Measurements from ENCODE around the gene CD8B2. TPM values are rescaled to one million over a fixed set of nuclear protein-coding genes. Genes with fewer than 3 reads are reported as not detected.
"Not testable (repeated sequence)": the region's sequence is repeated elsewhere in the genome, so short reads cannot be mapped to it uniquely, and the experiment has no call there.

The CD8B2 gene
- total RNA-seq, 2 donors from 2014 or later = not detected

GRCh38 chr2:106566050-106566449 lies 78.9 kb downstream of the CD8B2 start:
- Mint-ChIP-seq H3K27me3 (ENCODE audit: insufficient read depth) (peaks cover 4% of the 10 kb centered on the region), H3K27ac (no peak overlapping the region), H3K4me1 (no peaks in the 10 kb centered on the region), H3K36me3 (ENCODE audit: low read depth) (no peaks in the 10 kb centered on the region), H3K4me3 (no peak overlapping the region), H3K9me3 (no peaks in the 10 kb centered on the region)
- Histone ChIP-seq H3K27me3 (ENCODE audit: control insufficient read depth, insufficient read depth, low read length, poor library complexity, severe bottlenecking) (no peaks in the 10 kb centered on the region), H3K4me1 (ENCODE audit: control insufficient read depth, insufficient read depth, low read length) (no peaks in the 10 kb centered on the region), H3K9me3 (ENCODE audit: control insufficient read depth, low read length) (no peaks in the 10 kb centered on the region), H3K4me3 (ENCODE audit: low read length) (no peak overlapping the region), H3K36me3 (ENCODE audit: control insufficient read depth, insufficient read depth, low read length) (no peaks in the 10 kb centered on the region), H3K9ac (ENCODE audit: extremely low read depth, low read length, poor library complexity, severe bottlenecking) (no peak overlapping the region), H3K27ac (ENCODE audit: low read depth, low read length) (no peak overlapping the region)
- TF ChIP-seq CTCF (conservative IDR thresholded peaks at IDR 0.05) = no peak
- DNase-seq = no peak
- WGBS, 2 experiments (ENCODE audit: insufficient coverage in 1 of 2, insufficient read length in 1 of 2) = 74 to 78% methylated on average over 5 to 6 of the region's 6 CpGs

- not testable (repeated sequence) for H3K27ac Mint-ChIP-seq; H3K27me3 ChIP-seq (ENCODE audit: control insufficient read depth, insufficient read depth, low read length, poor library complexity, severe bottlenecking); H3K9me3 Mint-ChIP-seq; H3K4me1 ChIP-seq (ENCODE audit: control insufficient read depth, insufficient read depth, low read length); H3K36me3 Mint-ChIP-seq (ENCODE audit: low read depth); H3K4me3 Mint-ChIP-seq; H3K9me3 ChIP-seq (ENCODE audit: control insufficient read depth, low read length); H3K27me3 Mint-ChIP-seq (ENCODE audit: insufficient read depth); H3K27ac ChIP-seq (ENCODE audit: low read depth, low read length); H3K4me3 ChIP-seq (ENCODE audit: low read length); H3K36me3 ChIP-seq (ENCODE audit: control insufficient read depth, insufficient read depth, low read length); H3K9ac ChIP-seq (ENCODE audit: extremely low read depth, low read length, poor library complexity, severe bottlenecking); H3K4me1 Mint-ChIP-seq; DNase-seq
Measured at GRCh38 chr2:106566484-106566883, 79.3 kb downstream of the CD8B2 start.

- Mint-ChIP-seq H3K27me3 (ENCODE audit: insufficient read depth) (peaks cover 6% of the 10 kb centered on the region), H3K4me3 (no peak overlapping the region), H3K27ac (no peak overlapping the region), H3K36me3 (ENCODE audit: low read depth) (no peaks in the 10 kb centered on the region), H3K9me3 (no peaks in the 10 kb centered on the region), H3K4me1 (no peaks in the 10 kb centered on the region)
- DNase-seq = no peak
- no peaks in the 10 kb centered on the region for H3K27me3 ChIP-seq (ENCODE audit: control insufficient read depth, insufficient read depth, low read length, poor library complexity, severe bottlenecking)
- no peaks in the 10 kb centered on the region for H3K36me3 ChIP-seq (ENCODE audit: control insufficient read depth, insufficient read depth, low read length)
- TF ChIP-seq CTCF (conservative IDR thresholded peaks at IDR 0.05) = peak; percentile 19
- H3K9me3 ChIP-seq (ENCODE audit: control insufficient read depth, low read length) = no peaks in the 10 kb centered on the region
- H3K9ac ChIP-seq (ENCODE audit: extremely low read depth, low read length, poor library complexity, severe bottlenecking) = no peak overlapping the region
- H3K27ac ChIP-seq (ENCODE audit: low read depth, low read length) = no peak overlapping the region
- H3K4me1 ChIP-seq (ENCODE audit: control insufficient read depth, insufficient read depth, low read length) = no peaks in the 10 kb centered on the region
- WGBS, 2 experiments (ENCODE audit: insufficient coverage in 1 of 2, insufficient read length in 1 of 2) = 83 to 95% methylated on average over 3 of the region's 3 CpGs
- no peak overlapping the region for H3K4me3 ChIP-seq (ENCODE audit: low read length)
Measured at GRCh38 chr2:106570316-106570715, 83.2 kb downstream of the CD8B2 start.

Other genes starting within 250 kb of the CD8B2 start
- under 1 TPM; 0.49 to 0.59 TPM for gene RGPD3, start 19.0 kb upstream of the CD8B2 start, total RNA-seq